ENCODE measurements around the gene ZBTB42. TPM values are rescaled to one million over a fixed set of nuclear protein-coding genes. Genes with fewer than 3 reads are reported as not detected.

The ZBTB42 gene
- total and polyA plus RNA-seq, 2 of the 13 experiments (the other 11 are each of a cell fraction or from before 2014, with no cell fraction given), result 2.8 to 4.2 TPM

- CTCF ChIA-PET (ENCODE audit: low intra/inter-chr PET ratio, low total read pairs), result no interaction called here
- peaks cover 30% of the 10 kb centered on the region for H3K4me1 ChIP-seq (ENCODE audit: insufficient read depth, low read length)
These were observed 11.8 kb upstream of the ZBTB42 start for GRCh38 chr14:104788873-104789663.

GRCh38 chr14:104789752-104790743 is 10.9 kb upstream of the ZBTB42 start:
- DNase-seq (ENCODE audit: low spot score), result no peak
- TF ChIP-seq AHR (CRISPR knock-in tag; IDR thresholded peaks at IDR 0.05) (no peak), RBFOX2 (IDR thresholded peaks at IDR 0.05; ENCODE audit: low read depth, low read length) (peak; percentile 56), SNAI1 (CRISPR knock-in tag; IDR thresholded peaks at IDR 0.05; ENCODE audit: borderline replicate concordance) (no peak)
- no TSS peak for BruUV-seq (replicated peaks)
- in situ Hi-C loops (cut with HindIII; ENCODE audit: extremely low pct_ligation_motif_present, low pct_unique_long_range_greater_than_20kb) (no loop called here), intact Hi-C loops (cut with micrococcal nuclease; ENCODE audit: unreplicated experiment) (no loop called here)
- CTCF ChIA-PET (ENCODE audit: low intra/inter-chr PET ratio, low total read pairs), result no interaction called here
- Histone ChIP-seq H3K79me2 (ENCODE audit: insufficient read depth, low read length) (peaks cover 26% of the 10 kb centered on the region), H3K27ac (ENCODE audit: extremely low read length, insufficient read depth, low read length) (no peak overlapping the region), H4K20me1 (ENCODE audit: insufficient read depth, low read length) (peaks cover 17% of the 10 kb centered on the region), H3K4me1 (ENCODE audit: insufficient read depth, low read length) (peaks cover 33% of the 10 kb centered on the region), H3K4me2 (ENCODE audit: low read depth, low read length) (no peak overlapping the region), H2AFZ (ENCODE audit: low read length) (no peak overlapping the region), H3K9ac (ENCODE audit: insufficient read depth, low read depth, low read length) (no peak overlapping the region), H3K4me3 (replicated peaks in 1 of 3; ENCODE audit: insufficient read depth in 1 of 3, low read depth in 2 of 3, low read length in 3 of 3) (no peak overlapping the region), H3K36me3 (replicated peaks in 1 of 2; ENCODE audit: control insufficient read depth in 1 of 2, insufficient read depth in 2 of 2, low read length in 2 of 2) (peaks cover 16 to 25% of the 10 kb centered on the region in 2 experiments; a peak in 3 of 5 replicates), H3K9me3 (ENCODE audit: low read length) (no peaks in the 10 kb centered on the region), H3K27me3 (ENCODE audit: control insufficient read depth in 1 of 2, insufficient read depth in 2 of 2, low read length in 2 of 2) (no peaks in the 10 kb centered on the region)
- WGBS (ENCODE audit: low lambda C conversion rate), result 96% methylated on average over 26 of the region's 31 CpGs
- no peak for ATAC-seq
- POLR2A ChIA-PET, result no interaction called here
- FAIRE-seq, result no peak

More at GRCh38 chr14:104788873-104789663, 11.8 kb upstream of the ZBTB42 start:
- DNase-seq (ENCODE audit: low spot score) (no peak), ATAC-seq (no peak), FAIRE-seq (no peak)
- no peak overlapping the region for H3K4me3 ChIP-seq (replicated peaks in 1 of 3; ENCODE audit: insufficient read depth in 1 of 3, low read depth in 2 of 3, low read length in 3 of 3)
- intact Hi-C loops (cut with micrococcal nuclease; ENCODE audit: unreplicated experiment), result no loop called here
- no peak overlapping the region for H3K4me2 ChIP-seq (ENCODE audit: low read depth, low read length)
- 94% methylated on average over 26 of the region's 39 CpGs for WGBS (ENCODE audit: low lambda C conversion rate)
- in situ Hi-C loops (cut with HindIII; ENCODE audit: extremely low pct_ligation_motif_present, low pct_unique_long_range_greater_than_20kb), result no loop called here
- 0 out of 2 replicates have a peak overlapping the region, but pooled peaks have one; percentile 3 for H3K9ac ChIP-seq (ENCODE audit: insufficient read depth, low read depth, low read length)
- no peak for TF ChIP-seq ZSCAN25 (CRISPR knock-in tag; IDR thresholded peaks at IDR 0.05)
- TF ChIP-seq RBFOX2 (IDR thresholded peaks at IDR 0.05; ENCODE audit: low read depth, low read length), result peak; percentile 69
- peak; percentile 69 for TF ChIP-seq AGO2 (optimal IDR thresholded peaks at IDR 0.05; ENCODE audit: low read depth, low read length)
- peaks cover 17% of the 10 kb centered on the region for H3K79me2 ChIP-seq (ENCODE audit: insufficient read depth, low read length)
- peak overlapping the region; percentile 26 for H3K27ac ChIP-seq (ENCODE audit: extremely low read length, insufficient read depth, low read length)
- POLR2A ChIA-PET, result no interaction called here
- no peak overlapping the region for H2AFZ ChIP-seq (ENCODE audit: low read length)
- BruUV-seq (replicated peaks), result no TSS peak
- peaks cover 16 to 25% of the 10 kb centered on the region in 2 experiments; a peak in 3 of 5 replicates for H3K36me3 ChIP-seq (replicated peaks in 1 of 2; ENCODE audit: control insufficient read depth in 1 of 2, insufficient read depth in 2 of 2, low read length in 2 of 2)
- H3K27me3 ChIP-seq (ENCODE audit: control insufficient read depth in 1 of 2, insufficient read depth in 2 of 2, low read length in 2 of 2), result no peaks in the 10 kb centered on the region
- peaks cover 16% of the 10 kb centered on the region for H4K20me1 ChIP-seq (ENCODE audit: insufficient read depth, low read length)
- H3K9me3 ChIP-seq (ENCODE audit: low read length), result no peaks in the 10 kb centered on the region

Data from HepG2 (cell line).